GM18861 (cell line): ENCODE results near the gene LRRC8D.
A peak's percentile ranks its signal among the peaks of the same experiment; 100 is the strongest.

Experiments
- ATAC-seq: cut with Tn5 transposase; IDR thresholded peaks from one replicate; pipeline ENCODE4 v1.9.1; 2021; ENCODE audit not compliant: unreplicated experiment

Gene LRRC8D

GRCh38 chr1:89832496-89833127 lies 11.8 kb downstream of the LRRC8D start:
- ATAC-seq = no peak

- ATAC-seq = no peak
Measured at GRCh38 chr1:89833183-89834082, 12.6 kb downstream of the LRRC8D start.

- no peak for ATAC-seq
Measured at GRCh38 chr1:89834083-89834704, 13.4 kb downstream of the LRRC8D start.

GRCh38 chr1:89836252-89837035 lies 15.6 kb downstream of the LRRC8D start:
- ATAC-seq = no peak

- ATAC-seq = no peak
Measured at GRCh38 chr1:89837036-89837481, 16.2 kb downstream of the LRRC8D start.

- ATAC-seq = no peak
Measured at GRCh38 chr1:89837510-89837909, 16.7 kb downstream of the LRRC8D start.

- no peak for ATAC-seq
Measured at GRCh38 chr1:89839516-89839915, 18.7 kb downstream of the LRRC8D start.

GRCh38 chr1:89841507-89841906 lies 20.7 kb downstream of the LRRC8D start:
- no peak for ATAC-seq

GRCh38 chr1:89842567-89843272 lies 21.9 kb downstream of the LRRC8D start:
- ATAC-seq = peak; percentile 32

- peak; percentile 72 for ATAC-seq
Measured at GRCh38 chr1:89843273-89844130, 22.7 kb downstream of the LRRC8D start.

- ATAC-seq = no peak
Measured at GRCh38 chr1:89844241-89844807, 23.5 kb downstream of the LRRC8D start.

- ATAC-seq = no peak
Measured at GRCh38 chr1:89844860-89845259, 24.0 kb downstream of the LRRC8D start.

GRCh38 chr1:89847191-89847729 lies 26.4 kb downstream of the LRRC8D start:
- no peak for ATAC-seq

- ATAC-seq = no peak
Measured at GRCh38 chr1:89850844-89851415, 30.1 kb downstream of the LRRC8D start.

- no peak for ATAC-seq
Measured at GRCh38 chr1:89854140-89854539, 33.3 kb downstream of the LRRC8D start.

- peak; percentile 90 for ATAC-seq
Measured at GRCh38 chr1:89855413-89856123, 34.7 kb downstream of the LRRC8D start.

GRCh38 chr1:89863165-89863830 lies 42.5 kb downstream of the LRRC8D start:
- no peak for ATAC-seq
